G401 (cell line): ENCODE results near the gene PEX3. TPM values are rescaled to one million over a fixed set of nuclear protein-coding genes. Genes with fewer than 3 reads are reported as not detected.
A peak's percentile ranks its signal among the peaks of the same experiment; 100 is the strongest.
"Not testable (repeated sequence)": the region's sequence is repeated elsewhere in the genome, so short reads cannot be mapped to it uniquely, and the experiment has no call there.

Experiments used
- DNase-seq: peaks from one replicate; pipeline ENCODE4 v3.0.0-alpha.2; 2015; ENCODE audit warnings: low spot score
- in situ Hi-C: cut with HindIII; loops from 2 replicates; pipeline ENCODE4 v1.10.0; 2016; ENCODE audit warnings: low sequenced_read_pairs, mixed read lengths
- total RNA-seq: library from RNA; depleted of rRNA; stranded (reverse); fragments of >200 nt; shearing (Covaris generic); gene quantifications from 2 replicates; pipeline ENCODE4 v1.2.3, GENCODE V29; 2014

Gene PEX3
- total RNA-seq, 1 experiment from 2014 or later, result 13.4 TPM

DNA sequence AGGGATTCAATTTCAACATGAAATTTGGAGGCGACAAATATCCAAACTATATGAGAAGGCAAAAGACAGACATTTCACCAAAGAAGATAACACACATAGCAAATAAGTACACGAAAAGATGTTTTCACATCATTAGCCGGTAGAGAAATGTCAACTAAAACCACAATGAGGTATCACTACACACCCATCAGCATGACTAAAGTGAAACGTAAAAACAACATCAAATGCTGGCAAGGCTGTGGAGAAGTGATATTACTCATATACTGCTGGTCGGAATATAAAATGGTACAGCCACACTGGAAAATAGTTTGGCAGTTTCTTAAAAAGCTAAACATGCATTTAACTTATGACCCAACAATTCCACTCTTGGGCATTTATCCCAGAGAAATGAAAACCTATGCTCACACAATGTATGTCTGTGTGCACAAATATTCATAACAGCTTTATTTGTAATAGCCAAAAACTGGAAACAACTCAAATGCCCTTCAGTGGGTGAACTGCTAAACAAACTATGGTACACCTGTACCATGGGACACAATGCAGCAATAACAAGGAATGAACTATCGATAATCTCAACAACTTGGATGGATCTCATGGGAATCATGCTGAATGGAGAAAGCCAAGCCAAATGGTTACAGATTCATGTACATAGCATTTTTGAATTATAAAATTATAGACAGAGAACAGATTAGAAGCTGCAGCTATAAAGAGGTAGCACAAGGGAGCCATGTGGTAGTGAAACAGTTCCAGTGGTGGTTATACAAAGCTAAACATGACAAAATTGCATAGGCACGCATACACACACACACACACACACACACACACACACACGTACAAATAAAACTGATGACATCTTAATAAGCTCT is 8.7 kb upstream of the PEX3 start:
- in situ Hi-C loops, result no loop called here
- no peak for DNase-seq

DNA sequence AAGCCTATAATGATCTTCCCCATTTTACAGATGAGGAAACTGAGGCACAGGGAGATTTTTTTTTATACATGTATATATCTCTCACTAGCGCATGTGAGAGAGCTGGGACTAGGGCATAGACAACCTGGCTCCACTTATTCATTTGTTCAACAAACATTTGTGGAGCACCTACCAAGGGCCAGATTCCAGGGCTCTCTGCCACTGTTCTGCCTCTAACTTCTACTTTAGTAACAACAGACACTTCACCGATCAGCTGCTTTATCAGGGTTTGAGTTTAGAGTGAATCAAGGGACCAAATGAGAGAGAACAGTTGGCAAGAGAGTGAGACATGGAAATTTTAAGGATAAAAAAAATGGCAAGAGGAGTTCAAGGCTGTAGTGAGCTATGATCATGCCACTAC is 7.5 kb upstream of the PEX3 start:
- in situ Hi-C loops, result no loop called here
- no peak for DNase-seq

DNA sequence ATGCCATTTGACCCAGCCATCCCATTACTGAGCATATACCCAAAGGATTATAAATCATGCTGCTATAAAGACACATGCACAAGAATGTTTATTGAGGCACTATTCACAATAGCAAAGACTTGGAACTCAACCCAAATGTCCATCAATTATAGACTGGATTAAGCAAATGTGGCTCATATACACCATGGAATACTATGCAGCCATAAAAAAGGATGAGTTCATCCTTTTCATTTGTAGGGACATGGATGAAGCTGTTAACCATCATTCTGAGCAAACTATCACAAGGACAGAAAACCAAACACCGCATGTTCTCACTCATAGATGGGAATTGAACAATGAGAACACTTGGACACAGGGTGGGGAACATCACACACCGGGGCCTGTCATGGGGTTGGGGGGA is 2.7 kb upstream of the PEX3 start:
- DNase-seq, in situ Hi-C loops: not testable (repeated sequence)

DNA sequence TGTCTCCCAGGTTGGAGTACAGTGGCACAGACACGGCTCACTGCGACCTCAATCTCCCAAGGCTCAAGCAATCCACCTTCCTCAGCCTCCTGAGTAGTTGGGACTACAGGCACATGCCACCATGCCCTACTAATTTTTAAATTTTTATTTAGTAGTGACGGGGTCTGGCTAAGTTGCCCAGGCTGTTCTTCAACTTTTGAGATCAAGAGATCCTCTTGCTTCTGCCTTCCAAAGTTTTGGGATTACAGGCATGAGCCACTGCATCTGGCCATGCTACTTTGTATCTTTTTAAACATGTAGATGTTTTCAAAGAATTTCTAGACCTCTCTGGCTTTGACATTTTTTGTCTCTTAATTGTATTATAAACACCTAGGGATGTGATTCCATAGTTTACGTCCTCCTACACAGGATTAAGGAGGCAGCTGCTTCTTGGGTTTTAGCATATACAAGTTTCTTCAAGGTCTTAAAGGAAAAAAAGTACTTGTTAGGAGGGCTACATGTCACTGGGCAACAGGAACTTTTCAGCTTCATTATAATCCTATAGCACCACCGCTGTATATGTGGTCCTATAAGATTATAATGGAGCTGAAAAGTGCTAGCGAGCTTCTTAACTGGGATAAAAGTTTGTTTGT is 1.4 kb upstream of the PEX3 start:
- DNase-seq, result peak; percentile 3
- in situ Hi-C loops, result no loop called here

DNA sequence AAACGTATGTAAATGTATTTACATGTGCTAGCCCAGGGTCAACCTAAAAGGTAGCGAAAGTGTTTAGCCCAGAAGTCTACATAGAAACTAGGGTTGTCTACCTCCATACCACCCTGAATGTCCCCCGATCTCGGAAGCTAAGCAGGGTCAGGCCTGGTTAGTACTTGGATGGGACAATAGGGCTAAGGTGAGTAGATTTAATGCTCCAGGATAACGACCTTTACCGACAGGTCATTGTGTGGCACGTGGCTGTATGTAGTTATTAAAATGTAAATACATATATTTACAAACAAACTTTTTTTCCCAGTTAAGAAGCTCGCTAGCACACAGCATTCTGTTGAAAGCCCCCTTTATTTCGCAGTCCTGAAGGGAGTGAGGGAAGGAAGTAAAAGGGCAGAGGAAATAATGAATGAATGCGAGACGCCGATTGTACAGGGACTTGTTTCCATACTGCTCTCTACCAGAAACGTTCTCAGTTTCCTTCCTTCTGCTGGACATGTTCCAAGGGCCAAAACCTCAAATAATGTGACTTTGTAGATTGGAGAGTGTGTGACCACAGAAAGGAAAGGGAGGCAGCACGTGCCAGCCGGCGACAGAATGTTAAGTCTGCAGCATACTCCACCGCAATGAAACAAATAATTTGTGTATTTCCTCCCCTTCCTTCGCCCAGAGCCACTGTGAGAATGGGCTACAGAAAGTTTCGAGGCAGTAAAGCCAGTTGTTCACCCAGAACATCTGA is 722 bp upstream of the PEX3 start:
- in situ Hi-C loops, result no loop called here
- DNase-seq, result peak; percentile 48

DNA sequence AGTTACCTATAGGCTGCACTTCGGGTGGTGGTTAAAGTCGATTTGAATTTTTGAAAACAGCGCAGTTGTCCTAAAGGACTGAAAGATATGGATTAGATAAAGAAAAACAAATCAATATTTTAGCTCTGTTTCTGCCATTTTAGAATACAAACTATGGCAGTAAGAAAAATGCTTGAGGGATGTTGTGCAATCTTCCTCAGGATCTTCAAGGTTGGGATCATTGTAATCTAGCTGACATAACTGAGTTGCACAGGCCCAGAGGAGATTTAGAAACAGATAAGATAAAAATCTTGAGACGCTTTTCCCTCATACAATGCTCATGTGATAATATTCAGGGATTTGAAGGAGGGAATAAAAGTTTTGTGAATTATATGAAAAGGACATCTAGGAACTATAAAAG is 926 bp downstream of the PEX3 start:
- in situ Hi-C loops, result no loop called here
- DNase-seq, result peak; percentile 9

DNA sequence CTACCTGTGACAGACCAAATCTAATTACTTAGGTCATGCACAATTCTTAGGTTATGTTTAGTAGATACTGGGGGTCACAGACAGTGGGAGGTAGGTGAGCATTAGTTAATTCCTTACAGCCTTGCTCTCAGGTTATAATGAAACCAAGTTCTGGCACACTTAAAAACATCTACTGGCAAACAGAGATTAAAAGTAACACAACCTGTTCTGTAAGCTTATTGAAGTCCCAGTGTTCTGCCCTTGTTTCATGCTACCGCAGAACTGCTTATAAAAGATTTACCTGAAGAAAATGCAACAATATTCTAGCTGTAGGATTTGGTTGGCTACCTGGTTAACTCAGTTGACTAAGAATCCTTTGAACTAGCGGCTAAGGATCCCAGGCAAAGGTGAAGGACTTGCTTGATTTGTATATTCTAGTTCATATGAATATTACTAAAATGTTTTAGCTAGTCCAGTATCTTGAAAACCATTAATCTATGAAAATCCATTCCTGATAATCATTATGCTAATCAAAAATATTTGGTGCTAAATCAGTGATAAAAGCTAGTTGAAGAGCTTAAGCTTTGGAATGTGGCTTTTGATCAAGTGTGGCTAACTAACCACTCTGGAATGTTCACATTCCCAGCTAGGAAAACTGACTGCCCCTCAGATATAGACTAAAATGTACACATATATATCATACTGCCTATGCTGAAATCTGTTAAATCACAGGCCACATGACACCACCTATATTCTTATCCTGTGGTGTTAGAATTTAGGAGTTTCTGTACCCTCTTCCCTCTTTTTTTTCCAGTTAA is 7.2 kb downstream of the PEX3 start:
- no peak for DNase-seq
- in situ Hi-C loops, result no loop called here

DNA sequence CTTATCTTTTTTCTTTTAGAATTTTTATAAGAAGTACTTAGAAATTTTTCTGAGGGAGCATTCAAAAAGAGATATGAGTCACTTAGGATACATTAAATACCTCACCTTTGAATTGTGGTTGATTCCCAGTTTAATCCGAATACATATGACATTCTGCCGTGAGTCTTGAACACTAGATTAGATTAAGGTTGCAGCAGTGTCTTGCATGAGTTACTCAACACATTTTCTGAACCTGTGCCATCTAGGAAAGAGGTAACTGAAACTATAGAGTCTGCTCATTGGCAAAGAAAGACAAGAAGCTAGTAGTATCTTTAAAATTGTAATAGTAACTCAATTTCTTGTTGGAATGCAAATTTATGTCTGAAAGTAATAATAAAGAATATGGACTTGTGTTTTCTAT is 14.9 kb downstream of the PEX3 start:
- DNase-seq, result no peak
- in situ Hi-C loops, result no loop called here

DNA sequence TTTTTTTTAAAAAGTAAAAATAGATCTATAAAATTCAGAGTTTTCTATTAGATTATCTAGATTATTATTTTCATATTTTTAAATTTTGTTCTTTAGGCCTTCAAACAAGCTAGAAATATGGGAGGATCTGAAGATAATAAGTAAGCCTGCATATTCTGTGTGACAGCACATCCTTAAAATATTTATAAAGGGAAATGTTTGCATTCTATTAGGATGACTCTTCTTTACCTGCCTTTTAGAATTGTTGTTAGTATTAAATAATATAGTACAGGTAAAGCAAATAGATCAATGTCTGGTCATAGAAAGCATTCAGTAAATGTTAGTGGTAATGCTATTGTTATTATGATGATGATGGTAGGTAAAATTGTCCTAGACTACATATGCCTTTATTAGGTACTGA is 17.4 kb downstream of the PEX3 start:
- no peak for DNase-seq
- in situ Hi-C loops, result no loop called here

DNA sequence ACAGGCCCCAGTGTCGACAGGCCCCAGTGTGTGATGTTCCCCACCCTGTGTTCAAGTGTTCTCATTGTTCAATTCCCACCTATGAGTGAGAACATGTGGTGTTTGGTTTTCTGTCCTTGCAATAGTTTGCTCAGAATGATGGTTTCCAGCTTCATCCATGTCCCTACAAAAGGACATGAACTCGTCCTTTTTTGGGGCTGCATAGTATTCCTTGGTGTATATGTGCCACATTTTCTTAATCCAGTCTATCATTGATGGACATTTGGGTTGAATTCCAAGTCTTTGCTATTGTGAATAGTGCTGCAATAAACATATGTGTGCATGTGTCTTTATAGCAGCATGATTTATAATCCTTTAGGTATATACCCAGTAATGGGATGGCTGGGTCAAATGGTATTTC is 18.2 kb downstream of the PEX3 start:
- DNase-seq, in situ Hi-C loops: not testable (repeated sequence)

DNA sequence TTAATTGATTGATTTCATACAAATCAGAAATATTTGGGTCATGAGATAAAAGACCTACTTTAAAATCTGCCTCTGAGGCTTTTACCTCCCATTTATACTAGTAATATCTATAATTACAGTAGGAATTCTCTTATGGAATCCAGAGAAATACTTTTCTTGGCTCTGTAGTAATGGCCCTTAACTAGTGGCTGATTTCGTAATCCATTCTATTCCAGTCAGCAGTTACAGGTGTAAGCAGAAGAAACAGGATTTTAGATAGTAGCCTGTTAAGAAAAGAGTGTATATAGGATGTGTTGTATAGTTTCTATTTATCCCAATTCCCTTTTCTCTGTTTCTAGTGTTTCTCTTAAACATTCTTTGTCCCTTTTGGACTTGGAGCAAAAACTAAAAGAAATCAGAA is 21.2 kb downstream of the PEX3 start:
- no peak for DNase-seq
- in situ Hi-C loops, result no loop called here

DNA sequence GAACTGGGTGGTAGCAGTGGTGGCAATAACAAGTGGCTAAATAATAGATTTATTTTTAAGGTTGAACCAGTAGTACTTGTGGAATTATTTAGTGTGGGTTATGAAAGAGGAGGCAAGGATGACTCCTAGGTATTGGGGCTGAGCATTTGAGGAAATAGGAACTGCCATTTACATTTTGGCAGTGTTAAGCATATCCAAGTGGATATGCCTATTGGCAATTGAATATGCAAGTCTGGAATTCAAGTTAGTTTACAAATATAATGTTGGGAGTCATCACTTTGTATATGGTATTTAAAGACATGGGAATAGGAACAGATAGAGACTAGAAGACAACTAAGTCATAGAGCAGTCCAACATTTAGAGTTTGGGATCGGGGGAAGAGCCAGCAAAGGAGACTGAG is 25.9 kb downstream of the PEX3 start:
- DNase-seq, result no peak
- in situ Hi-C loops, result no loop called here

DNA sequence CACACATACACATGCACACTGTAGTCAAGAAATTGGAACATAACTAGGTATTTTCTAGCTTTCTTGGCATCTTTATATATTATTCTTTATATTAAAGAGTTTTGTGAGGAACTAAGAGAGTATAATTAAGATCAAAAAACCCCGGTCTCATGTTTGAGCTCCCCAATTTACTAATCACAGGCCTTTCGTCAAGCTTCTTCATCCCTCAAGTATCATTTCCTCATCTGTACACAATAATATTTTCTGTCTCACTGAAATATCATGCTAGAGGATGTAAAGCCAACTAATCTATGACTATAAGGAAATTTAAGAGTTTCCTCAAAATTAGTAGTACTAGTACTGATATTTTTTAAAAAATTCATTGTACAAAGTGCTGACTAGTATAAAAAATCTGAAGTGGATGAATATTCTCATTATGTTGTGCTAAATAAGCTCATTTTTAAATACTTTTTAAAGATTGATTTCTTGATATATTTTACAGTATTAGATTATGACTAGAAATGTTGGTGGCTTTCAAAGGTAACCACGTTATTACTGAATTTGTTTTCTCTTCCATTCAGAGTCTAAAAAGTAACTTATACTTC is 28.0 kb downstream of the PEX3 start:
- no peak for DNase-seq
- in situ Hi-C loops, result no loop called here

DNA sequence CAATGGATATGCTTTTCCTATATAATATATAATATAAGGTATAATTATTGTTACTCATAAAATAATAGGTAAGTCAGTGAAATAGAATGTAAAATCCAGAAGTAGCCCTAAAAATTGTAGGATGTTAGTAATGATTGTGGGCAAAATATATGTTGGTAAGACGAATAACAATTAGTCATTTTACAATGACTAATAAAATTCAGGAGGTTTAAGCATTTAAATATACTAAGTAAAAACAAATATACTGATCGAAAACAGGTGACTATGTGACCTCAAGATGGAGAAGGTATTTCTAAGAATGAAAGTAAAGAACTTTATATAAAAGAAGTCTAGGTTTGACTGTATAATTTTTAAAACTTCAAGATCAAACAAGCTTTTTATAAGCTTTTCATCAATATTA is 32.0 kb downstream of the PEX3 start:
- in situ Hi-C loops, result no loop called here
- no peak for DNase-seq

DNA sequence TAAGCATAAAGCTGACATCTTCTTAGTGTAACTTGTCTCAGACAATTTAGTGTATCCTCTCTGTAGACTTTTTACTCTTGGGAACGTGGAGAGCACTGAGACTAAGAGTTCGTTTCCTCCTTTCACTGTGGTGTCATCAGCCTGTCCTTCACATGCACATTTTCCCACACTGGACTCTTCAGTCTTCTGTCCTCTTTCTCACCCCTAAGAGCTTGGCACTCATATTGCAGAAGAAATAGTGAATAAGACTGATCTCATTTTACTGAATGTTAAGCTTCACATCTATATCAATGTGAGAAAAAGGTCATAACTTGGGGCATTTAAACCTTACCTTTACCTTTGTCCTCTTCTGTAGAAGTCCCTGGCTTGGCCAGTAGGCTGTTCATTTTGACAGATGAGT is 35.4 kb downstream of the PEX3 start:
- in situ Hi-C loops, result no loop called here
- DNase-seq, result no peak

DNA sequence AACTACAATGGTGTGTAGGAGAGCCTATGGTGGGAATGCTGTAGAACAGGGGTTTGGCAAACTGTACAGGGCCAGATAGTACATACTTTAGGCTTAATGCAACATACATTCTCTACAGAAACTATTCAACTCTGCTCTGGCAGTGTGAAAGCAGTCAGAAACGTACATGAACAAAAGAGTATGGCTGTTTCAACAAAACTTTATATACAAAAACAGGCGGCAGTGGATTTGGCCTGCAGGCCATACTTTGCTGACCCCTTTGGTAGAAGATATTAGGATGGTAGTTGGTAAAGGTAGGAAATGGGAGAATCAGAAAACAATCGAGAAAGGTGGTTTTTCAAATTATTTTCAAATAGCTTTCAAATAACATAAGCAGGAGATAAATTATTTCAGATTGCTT is 36.1 kb downstream of the PEX3 start:
- DNase-seq, result no peak
- in situ Hi-C loops, result no loop called here

DNA sequence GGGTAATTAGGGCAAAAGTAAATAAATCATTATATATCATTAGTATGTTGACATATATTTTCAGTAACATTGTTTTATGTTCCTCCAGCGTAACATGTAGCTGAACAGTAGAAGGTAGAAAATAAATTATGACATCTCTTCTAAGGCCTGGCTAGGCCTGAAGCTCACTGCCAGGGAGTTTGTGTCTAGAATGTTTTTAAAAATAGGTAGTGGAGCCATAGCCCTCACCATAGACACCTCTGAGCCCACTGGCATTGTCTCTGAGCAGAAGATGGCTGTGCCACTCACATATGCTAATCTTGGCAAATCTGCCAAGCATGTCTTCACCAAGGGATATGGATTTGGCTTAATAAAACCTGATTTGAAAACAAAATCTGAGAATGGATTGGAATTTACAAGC is 39.6 kb downstream of the PEX3 start:
- in situ Hi-C loops, result no loop called here
- no peak for DNase-seq

DNA sequence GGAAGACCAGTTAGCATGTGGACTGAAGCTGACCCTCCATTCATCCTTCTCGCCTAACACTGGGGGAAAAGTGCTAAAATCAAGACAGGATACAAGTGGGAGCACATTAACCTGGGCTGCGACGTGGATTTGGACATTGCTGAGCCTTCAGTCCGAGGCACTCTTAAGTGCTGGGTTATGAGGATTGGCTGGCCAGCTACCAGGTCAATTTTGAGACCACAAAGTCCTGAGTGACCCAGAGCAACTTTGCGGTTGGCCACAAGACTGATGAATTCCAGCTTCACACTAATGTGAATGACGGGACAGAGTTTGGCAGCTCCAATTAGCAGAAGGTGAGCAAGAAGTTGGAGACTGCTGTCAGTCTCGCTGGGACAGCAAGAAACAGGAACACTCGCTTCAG is 40.2 kb downstream of the PEX3 start:
- DNase-seq, result no peak
- in situ Hi-C loops, result no loop called here

DNA sequence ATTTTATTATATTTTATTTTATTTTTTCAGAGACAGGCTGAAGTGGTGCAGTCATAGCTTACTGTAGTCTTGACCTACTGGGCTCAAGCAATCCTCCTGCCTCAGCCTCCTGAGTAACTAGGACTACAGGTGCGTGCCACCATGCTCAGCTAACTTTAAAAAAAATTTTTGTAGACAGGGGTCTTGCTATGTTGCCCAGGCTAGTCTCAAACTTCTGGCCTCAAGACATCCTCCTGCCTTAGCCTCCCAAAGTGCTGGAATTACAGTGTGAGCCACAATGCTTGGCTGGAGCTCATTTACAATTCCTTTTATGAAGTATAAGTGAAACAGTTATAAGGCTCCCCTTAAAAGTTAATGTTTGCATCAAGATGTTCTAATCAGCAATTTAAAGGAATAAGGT is 46.4 kb downstream of the PEX3 start:
- no peak for DNase-seq
- in situ Hi-C loops, result no loop called here
